ENCODE results near the gene CAMK1D.

DNA sequence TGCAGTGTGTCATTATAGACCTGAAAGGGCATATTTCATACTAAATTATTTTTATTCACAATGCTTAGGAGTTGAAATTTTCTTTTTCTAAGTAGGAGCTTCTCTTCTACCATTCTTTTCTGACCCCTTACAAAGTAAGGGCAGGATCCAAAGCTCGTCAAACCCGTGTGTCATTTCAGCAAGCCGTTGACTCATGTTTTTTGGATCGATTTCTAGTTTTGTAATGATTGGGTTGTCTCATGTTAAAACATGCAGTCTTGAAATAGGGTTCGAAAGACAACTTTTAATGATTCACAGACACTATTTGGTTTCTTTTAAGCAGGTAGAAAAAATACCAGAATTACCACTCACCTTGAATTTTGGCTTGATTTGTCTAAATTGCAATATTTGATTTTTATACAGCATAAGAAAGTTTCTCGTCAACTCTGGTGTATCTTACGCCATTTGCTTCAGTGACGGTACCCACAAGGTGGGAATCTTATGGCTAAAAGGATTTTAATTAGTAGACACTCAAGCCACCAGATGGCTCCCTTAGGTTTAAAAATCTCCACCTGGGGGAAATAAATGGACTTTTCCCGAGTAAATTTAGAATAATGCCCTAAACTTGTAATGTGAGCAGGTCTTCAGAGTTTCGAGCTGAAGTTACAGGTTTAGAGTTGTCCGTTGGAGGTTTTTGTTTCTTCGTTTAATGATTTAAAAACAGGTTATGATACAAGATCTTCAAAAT, 368.8 kb downstream of the CAMK1D start:
- TF ChIP-seq, protein P1, sequence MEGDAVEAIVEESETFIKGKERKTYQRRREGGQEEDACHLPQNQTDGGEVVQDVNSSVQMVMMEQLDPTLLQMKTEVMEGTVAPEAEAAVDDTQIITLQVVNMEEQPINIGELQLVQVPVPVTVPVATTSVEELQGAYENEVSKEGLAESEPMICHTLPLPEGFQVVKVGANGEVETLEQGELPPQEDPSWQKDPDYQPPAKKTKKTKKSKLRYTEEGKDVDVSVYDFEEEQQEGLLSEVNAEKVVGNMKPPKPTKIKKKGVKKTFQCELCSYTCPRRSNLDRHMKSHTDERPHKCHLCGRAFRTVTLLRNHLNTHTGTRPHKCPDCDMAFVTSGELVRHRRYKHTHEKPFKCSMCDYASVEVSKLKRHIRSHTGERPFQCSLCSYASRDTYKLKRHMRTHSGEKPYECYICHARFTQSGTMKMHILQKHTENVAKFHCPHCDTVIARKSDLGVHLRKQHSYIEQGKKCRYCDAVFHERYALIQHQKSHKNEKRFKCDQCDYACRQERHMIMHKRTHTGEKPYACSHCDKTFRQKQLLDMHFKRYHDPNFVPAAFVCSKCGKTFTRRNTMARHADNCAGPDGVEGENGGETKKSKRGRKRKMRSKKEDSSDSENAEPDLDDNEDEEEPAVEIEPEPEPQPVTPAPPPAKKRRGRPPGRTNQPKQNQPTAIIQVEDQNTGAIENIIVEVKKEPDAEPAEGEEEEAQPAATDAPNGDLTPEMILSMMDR (IDR thresholded peaks at IDR 0.05): peak in 6 of 12 donors; percentile 4 to 42 (median 32)
- TF ChIP-seq POLR2A (IDR thresholded peaks at IDR 0.05): no peak

All from heart left ventricle (tissue), 13 donors.